H54 (cell line): Measurements from ENCODE around the gene SUPV3L1.
"Not testable (repeated sequence)": the region's sequence is repeated elsewhere in the genome, so short reads cannot be mapped to it uniquely, and the experiment has no call there.

Experiments
- DNase-seq: peaks from one replicate; pipeline ENCODE4 v3.0.0; 2011; ENCODE audit warnings: low spot score, mixed read lengths; ENCODE audit not compliant: insufficient read length
- FAIRE-seq: peaks from 3 replicates; lab custom pipeline; 2011; peaks lifted over from hg19 to GRCh38; lab: Jason Lieb, UNC
- POLR2A ChIP-seq: IDR thresholded peaks from 2 replicates; pipeline ENCODE4 v1.6.1; 2011; ENCODE audit warnings: low read depth, mild to moderate bottlenecking, low read length

Gene SUPV3L1

DNA sequence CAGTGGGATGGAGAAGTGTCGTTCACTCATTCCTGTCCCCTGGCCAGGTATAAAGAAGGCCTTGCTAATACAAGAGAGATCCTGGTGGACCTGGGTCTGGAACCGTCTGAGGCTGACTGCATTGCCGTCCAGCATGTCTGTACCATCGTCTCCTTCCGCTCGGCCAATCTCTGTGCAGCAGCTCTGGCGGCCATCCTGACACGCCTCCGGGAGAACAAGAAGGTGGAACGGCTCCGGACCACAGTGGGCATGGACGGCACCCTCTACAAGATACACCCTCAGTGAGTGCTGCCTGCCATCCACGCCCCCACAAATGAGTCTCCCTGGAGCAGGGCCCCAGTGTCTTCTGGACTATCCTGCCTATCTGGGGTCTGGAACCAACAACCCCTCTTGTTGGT, 67.3 kb downstream of the SUPV3L1 start:
- DNase-seq (no peak), FAIRE-seq (no peak)
- no peak for TF ChIP-seq POLR2A

DNA sequence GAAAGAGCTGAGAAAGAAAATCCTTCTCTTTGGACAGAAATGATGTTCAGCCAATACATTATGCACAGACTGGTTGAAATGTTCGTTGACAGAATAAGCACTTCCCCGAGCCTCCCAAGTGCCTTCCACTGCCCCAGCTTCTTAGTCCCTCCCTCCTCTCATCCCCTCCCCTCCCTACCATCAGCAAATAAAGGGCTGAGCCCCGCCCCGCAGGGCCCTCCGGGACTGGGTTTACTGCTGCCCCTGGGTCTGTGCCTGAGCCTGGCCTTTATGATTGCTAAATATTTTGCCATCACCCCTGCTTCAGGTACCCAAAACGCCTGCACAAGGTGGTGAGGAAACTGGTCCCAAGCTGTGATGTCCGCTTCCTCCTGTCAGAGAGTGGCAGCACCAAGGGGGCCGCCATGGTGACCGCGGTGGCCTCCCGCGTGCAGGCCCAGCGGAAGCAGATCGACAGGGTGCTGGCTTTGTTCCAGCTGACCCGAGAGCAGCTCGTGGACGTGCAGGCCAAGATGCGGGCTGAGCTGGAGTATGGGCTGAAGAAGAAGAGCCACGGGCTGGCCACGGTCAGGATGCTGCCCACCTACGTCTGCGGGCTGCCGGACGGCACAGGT, 68.2 kb downstream of the SUPV3L1 start:
- no peak for TF ChIP-seq POLR2A
- DNase-seq (no peak), FAIRE-seq (no peak)

DNA sequence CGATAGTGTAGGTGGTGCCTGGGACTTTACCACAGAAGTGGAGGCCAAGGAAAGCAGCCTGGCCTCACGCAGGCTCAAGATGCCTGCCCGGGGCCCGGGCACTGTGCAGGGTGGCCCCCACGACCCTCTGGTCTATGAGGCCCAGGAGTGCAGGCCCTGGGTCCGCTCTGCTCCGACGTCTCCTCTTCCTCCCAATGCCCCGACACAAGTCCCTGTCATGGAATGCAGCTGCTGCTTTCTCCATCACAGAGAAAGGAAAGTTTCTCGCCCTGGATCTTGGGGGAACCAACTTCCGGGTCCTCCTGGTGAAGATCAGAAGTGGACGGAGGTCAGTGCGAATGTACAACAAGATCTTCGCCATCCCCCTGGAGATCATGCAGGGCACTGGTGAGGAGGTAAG, 70.0 kb downstream of the SUPV3L1 start:
- DNase-seq = no peak
- FAIRE-seq = no peak
- no peak for TF ChIP-seq POLR2A

DNA sequence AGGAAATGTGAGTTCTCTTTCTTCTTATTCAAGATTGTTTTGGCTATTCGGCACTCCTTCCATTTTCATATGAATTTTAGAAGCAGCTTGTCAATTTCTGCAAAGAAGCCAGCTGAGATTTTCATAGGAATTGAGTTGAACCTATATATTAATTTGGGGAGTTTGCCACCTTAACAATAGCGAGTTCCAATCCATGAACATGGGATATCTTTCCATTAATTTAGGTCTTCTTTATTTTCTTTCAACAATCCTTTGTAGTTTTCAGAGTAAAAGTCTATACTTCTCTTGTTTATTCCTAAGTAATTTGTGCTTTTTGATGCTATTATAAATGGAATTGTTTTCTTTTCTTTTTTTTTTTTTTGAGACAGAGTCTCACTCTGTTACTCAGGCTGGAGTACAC, 71.4 kb downstream of the SUPV3L1 start:
- not testable (repeated sequence) for DNase-seq, FAIRE-seq

DNA sequence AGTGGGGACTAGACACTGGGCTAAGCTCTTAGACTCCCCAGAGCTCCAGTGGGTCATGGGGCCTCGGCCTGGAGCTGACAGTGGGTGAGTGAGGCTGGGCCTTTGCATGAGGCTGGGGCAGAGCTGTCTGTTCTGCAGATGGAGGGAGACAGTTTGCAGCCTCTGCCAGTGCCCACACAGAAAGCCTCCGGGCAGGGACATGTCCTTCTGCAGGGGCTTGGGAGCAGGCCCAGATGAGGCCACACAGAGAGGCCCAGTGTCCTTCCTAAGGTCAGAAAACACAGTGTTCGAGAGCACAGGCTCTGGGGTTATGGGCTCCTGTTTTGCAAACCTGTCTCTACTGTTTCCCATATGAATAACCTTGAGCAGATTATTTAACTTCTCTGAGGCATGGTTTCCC, 73.1 kb downstream of the SUPV3L1 start:
- DNase-seq = no peak
- FAIRE-seq = no peak
- TF ChIP-seq POLR2A = no peak

DNA sequence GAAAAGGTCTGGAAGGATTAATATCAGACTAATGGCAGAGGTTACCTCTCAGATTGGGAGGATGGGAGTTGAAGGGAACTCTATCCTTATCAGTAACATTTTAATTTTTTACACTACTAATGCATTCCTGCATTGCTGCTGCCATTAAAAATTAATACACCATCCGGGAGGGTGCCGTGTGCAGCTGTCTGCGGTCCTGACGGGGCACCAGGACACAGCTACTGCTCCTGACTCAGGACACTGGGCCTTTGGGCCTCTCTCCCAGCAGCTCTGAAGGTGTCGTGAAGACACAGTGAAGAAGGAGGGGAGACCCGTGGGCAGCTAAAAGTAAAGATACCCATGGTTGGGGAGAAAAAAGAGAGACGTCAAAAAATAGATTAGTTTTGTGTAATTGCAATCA, 74.8 kb downstream of the SUPV3L1 start:
- FAIRE-seq = no peak
- no peak for TF ChIP-seq POLR2A
- no peak for DNase-seq
